ENCODE data around the gene TMEM233.
"Not testable (repeated sequence)": the region's sequence is repeated elsewhere in the genome, so short reads cannot be mapped to it uniquely, and the experiment has no call there.

Gene TMEM233

DNA sequence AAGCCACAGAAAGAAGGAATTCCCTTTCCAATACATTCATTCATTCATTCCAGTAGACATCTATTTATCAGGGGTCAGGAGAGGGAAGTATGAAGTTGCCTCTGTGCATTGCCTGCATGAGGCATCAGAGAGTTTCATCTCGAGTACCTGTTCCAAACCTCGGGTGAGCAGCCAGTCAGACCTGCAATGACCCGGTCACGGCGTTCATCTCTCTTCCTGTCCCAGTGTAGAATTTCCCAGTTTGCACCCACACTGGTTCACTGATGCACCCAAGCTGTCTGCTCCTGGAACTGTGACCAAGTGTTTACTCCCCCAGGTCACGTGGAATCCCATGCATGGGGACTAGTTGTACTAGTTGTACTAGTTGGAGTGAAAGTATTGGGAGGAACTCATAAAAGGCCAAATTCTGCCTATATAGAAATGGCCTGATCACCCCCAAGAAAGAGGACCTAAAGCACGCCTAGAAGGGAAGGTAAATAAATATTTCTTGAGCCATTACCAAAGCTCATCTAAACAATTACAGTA, 52.0 kb downstream of the TMEM233 start:
- DNase-seq (ENCODE audit: low read depth, low spot score), result no peak
- no peak overlapping the region for H3K4me3 ChIP-seq (ENCODE audit: low read depth, low read length)
- TF ChIP-seq, protein P1, sequence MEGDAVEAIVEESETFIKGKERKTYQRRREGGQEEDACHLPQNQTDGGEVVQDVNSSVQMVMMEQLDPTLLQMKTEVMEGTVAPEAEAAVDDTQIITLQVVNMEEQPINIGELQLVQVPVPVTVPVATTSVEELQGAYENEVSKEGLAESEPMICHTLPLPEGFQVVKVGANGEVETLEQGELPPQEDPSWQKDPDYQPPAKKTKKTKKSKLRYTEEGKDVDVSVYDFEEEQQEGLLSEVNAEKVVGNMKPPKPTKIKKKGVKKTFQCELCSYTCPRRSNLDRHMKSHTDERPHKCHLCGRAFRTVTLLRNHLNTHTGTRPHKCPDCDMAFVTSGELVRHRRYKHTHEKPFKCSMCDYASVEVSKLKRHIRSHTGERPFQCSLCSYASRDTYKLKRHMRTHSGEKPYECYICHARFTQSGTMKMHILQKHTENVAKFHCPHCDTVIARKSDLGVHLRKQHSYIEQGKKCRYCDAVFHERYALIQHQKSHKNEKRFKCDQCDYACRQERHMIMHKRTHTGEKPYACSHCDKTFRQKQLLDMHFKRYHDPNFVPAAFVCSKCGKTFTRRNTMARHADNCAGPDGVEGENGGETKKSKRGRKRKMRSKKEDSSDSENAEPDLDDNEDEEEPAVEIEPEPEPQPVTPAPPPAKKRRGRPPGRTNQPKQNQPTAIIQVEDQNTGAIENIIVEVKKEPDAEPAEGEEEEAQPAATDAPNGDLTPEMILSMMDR (IDR thresholded peaks at IDR 0.05; ENCODE audit: low read depth, low read length), result no peak
- in situ Hi-C loops (cut with HindIII; ENCODE audit: low sequenced_read_pairs), result no loop called here

DNA sequence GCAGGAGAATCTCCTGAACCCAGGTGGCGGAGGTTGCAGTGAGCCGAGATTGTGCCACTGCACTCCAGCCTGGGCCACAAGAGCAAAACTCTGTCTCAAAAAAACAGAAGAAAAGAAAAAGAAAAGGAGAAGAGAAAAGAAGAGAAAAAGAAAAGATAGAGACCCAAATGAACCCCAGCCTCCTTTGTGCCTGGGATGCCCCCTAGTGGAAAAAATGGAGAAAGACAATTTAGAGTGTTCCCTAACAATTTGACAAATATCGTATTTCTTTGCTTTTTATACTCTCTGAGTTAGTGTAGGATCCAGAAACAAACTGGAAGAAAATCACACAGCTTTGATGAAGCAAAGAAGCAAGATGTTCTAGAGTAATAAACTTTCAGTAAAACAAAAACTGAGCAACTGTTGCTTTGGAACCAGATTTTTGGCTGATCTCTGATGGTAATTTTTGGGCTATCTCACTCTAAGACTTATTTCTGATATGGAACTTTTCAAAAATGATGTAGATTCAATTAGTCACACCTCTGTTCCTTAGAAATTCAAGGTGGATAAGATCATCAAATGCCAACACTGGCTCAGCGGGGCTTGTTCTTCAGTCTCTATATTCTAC, 55.7 kb downstream of the TMEM233 start:
- DNase-seq (ENCODE audit: low read depth, low spot score), result peak; percentile 5
- TF ChIP-seq, protein P1 (IDR thresholded peaks at IDR 0.05; ENCODE audit: low read depth, low read length), result peak; percentile 65
- in situ Hi-C loops (cut with HindIII; ENCODE audit: low sequenced_read_pairs), result no loop called here
- H3K4me3 ChIP-seq (ENCODE audit: low read depth, low read length), result no peak overlapping the region

DNA sequence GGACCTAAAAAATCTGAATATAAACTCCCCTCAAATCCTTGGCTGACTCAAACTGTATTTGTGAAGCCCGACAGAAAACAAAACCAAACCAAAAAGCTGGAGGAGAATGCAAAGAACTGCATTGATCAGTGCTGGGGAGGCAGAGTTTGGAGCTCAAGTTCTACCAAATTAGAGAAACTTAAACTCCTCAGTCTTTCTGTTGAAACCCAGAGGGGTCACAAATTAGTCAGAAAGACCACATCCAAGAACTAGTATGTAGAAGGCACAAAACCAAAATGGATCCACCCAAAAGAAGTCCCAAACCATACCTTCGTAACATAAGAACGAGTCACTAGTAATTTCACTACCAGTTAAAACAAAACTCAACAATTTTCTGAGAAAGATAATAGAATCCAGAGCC, 59.1 kb downstream of the TMEM233 start:
- TF ChIP-seq, protein P1 (IDR thresholded peaks at IDR 0.05; ENCODE audit: low read depth, low read length), result no peak
- no peak for DNase-seq (ENCODE audit: low read depth, low spot score)
- in situ Hi-C loops (cut with HindIII; ENCODE audit: low sequenced_read_pairs), result no loop called here
- H3K4me3 ChIP-seq (ENCODE audit: low read depth, low read length), result no peak overlapping the region

DNA sequence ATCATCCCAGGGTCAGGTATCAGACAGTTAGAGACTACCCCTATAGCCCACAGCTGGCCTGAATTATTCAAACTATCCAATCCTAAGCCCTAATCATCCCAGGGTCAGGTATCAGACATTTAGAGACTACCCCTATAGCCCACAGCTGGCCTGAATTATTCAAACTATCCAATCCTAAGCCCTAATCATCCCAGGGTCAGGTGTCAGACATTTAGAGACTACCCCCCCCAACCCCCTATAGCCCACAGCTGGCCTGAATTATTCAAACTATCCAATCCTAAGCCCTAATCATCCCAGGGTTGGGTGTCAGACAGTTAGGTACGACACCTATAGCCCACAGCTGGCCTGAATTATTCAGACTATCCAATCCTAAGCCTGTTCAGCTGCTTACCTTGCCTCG, 63.4 kb downstream of the TMEM233 start:
- DNase-seq (ENCODE audit: low read depth, low spot score); in situ Hi-C loops (cut with HindIII; ENCODE audit: low sequenced_read_pairs): not testable (repeated sequence)

DNA sequence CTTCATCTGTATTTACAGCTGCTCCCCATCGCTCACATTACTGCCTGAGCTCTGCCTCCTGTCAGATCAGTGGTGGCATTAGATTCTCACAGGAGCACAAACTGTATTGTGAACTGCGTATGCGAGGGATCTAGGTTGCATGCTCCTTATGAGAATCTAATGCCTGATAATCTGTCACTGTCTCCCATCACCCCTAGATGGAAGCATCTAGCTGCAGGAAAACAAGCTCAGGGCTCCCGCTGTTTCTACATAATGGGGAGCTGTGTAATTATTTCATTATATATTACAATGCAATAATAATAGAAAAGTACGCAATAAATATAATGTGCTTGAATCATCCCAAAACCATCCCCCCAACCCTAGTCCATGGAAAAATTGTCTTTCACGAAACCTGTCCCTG, 64.6 kb downstream of the TMEM233 start:
- in situ Hi-C loops (cut with HindIII; ENCODE audit: low sequenced_read_pairs); H3K4me3 ChIP-seq (ENCODE audit: low read depth, low read length); DNase-seq (ENCODE audit: low read depth, low spot score): not testable (repeated sequence)

More for the DNA sequence above, 63.4 kb downstream of the TMEM233 start:
- H3K4me3 ChIP-seq (ENCODE audit: low read depth, low read length), result not testable (repeated sequence)

DNA sequence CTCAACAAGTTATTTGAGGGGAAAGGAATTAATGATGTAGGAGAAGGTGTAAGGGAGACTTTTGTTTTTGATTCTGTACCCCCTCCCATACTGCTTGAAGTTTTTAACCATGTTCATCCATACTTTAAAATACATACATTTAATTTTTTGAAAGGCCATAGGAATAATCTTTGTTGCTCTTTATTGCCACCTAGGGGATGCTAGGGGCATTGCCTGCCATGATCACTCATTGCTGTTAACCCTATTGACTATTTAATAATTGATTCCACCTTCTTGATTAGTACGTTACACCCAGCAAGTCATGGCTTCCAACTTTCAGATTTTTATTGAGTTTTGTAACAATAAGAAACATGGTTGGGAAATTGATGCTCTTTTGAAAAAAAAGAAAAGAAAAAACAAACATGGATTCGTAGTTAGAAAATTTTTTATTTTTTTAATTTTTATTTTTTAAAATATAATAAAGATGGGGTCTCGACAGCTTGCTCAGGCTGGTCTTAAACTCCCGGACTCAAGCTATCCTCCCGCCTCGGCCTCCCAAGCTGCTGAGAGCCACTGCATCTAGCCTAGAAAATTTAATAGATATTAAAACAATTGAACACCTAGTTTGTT, 65.8 kb downstream of the TMEM233 start:
- in situ Hi-C loops (cut with HindIII; ENCODE audit: low sequenced_read_pairs), result no loop called here
- no peak overlapping the region for H3K4me3 ChIP-seq (ENCODE audit: low read depth, low read length)
- TF ChIP-seq, protein P1 (IDR thresholded peaks at IDR 0.05; ENCODE audit: low read depth, low read length), result peak; percentile 96
- peak; percentile 25 for DNase-seq (ENCODE audit: low read depth, low spot score)

DNA sequence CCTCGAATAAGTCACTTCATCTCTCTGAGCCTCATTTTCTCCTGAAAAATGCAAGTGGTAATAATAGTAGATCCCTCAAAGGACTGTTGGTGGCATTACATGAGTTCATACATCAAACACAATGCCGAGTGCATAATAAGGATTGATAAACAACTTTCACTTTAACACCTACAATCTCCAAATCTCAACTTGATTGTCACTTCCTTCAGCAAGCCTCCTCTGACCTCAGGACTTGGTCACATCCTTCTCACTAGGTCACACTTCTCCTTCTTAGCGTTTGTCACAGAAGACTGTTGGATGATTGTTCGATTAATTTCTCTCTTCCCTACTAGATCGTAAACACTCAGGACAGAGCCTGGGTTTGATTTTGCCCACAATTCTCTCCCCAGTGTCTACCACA, 66.5 kb downstream of the TMEM233 start:
- TF ChIP-seq, protein P1 (IDR thresholded peaks at IDR 0.05; ENCODE audit: low read depth, low read length), result no peak
- in situ Hi-C loops (cut with HindIII; ENCODE audit: low sequenced_read_pairs), result no loop called here
- H3K4me3 ChIP-seq (ENCODE audit: low read depth, low read length), result no peak overlapping the region
- DNase-seq (ENCODE audit: low read depth, low spot score), result no peak

All from astrocyte of the spinal cord (primary cell).